ENCODE measurements around the gene ANO8.

DNA sequence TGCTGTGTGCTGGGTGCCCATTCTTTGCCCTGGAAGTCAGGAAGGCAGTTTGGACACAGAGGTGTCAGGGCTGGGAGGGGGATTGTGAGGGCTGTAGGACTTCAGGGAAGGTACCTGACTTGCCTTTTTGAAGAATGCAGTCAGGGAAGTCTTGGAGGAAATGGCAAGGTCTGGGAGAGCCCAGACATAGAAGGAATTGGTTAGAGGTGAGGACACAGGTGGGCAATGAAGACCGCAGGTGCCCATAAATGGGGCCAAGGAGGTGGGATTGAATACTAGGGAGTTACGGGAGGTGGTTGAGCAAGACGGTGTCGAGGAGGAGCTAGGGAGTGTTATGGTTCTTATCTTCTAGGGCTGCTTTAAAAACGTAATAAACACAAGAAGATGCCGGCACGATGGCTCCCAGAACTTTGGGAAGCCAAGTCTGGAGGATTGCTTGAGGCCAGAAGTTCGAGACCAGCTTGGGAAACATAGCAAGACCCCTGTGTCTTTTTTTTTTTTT lies 26.7 kb downstream of the ANO8 start:
- TF ChIP-seq, protein P1, sequence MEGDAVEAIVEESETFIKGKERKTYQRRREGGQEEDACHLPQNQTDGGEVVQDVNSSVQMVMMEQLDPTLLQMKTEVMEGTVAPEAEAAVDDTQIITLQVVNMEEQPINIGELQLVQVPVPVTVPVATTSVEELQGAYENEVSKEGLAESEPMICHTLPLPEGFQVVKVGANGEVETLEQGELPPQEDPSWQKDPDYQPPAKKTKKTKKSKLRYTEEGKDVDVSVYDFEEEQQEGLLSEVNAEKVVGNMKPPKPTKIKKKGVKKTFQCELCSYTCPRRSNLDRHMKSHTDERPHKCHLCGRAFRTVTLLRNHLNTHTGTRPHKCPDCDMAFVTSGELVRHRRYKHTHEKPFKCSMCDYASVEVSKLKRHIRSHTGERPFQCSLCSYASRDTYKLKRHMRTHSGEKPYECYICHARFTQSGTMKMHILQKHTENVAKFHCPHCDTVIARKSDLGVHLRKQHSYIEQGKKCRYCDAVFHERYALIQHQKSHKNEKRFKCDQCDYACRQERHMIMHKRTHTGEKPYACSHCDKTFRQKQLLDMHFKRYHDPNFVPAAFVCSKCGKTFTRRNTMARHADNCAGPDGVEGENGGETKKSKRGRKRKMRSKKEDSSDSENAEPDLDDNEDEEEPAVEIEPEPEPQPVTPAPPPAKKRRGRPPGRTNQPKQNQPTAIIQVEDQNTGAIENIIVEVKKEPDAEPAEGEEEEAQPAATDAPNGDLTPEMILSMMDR (IDR thresholded peaks at IDR 0.05), result no peak
- TF ChIP-seq POLR2A (IDR thresholded peaks at IDR 0.05), result no peak

Measured in right lobe of liver (tissue), 4 donors.